Measurements from ENCODE around the gene INA.

- TF ChIP-seq, protein P1, sequence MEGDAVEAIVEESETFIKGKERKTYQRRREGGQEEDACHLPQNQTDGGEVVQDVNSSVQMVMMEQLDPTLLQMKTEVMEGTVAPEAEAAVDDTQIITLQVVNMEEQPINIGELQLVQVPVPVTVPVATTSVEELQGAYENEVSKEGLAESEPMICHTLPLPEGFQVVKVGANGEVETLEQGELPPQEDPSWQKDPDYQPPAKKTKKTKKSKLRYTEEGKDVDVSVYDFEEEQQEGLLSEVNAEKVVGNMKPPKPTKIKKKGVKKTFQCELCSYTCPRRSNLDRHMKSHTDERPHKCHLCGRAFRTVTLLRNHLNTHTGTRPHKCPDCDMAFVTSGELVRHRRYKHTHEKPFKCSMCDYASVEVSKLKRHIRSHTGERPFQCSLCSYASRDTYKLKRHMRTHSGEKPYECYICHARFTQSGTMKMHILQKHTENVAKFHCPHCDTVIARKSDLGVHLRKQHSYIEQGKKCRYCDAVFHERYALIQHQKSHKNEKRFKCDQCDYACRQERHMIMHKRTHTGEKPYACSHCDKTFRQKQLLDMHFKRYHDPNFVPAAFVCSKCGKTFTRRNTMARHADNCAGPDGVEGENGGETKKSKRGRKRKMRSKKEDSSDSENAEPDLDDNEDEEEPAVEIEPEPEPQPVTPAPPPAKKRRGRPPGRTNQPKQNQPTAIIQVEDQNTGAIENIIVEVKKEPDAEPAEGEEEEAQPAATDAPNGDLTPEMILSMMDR (IDR thresholded peaks at IDR 0.05): no peak
- TF ChIP-seq POLR2A (IDR thresholded peaks at IDR 0.05): no peak
These were observed 45.8 kb upstream of the INA start for GRCh38 chr10:103231047-103231551.
